GM06990 (cell line): Measurements from ENCODE around the gene ZCCHC24.

Experiments used
- DNase-seq: peaks from one replicate; pipeline ENCODE4 v3.0.0-alpha.2; 2011; ENCODE audit not compliant: insufficient read length; ENCODE audit errors: extremely low read depth
- H3K27me3 ChIP-seq: replicated peaks from 2 replicates; pipeline ENCODE4 v1.6.0; 2011; ENCODE audit warnings: low read length; ENCODE audit not compliant: control insufficient read depth, insufficient read depth
- H3K36me3 ChIP-seq: 2 replicates; pipeline ENCODE4 v1.5.1; 2011; ENCODE audit warnings: low read length; ENCODE audit not compliant: control insufficient read depth, insufficient read depth
- H3K4me3 ChIP-seq: replicated peaks from 2 replicates; pipeline ENCODE4 v1.5.1; 2011; ENCODE audit warnings: low read depth, mild to moderate bottlenecking, control low read depth, low read length
- TF ChIP-seq, protein P1 (sequence below): IDR thresholded peaks from 2 replicates; pipeline ENCODE4 v1.5.1; 2011; ENCODE audit warnings: low read length, control low read depth, mild to moderate bottlenecking, inconsistent platforms; ENCODE audit not compliant: insufficient read depth, poor library complexity, severe bottlenecking

ZCCHC24 gene

DNA sequence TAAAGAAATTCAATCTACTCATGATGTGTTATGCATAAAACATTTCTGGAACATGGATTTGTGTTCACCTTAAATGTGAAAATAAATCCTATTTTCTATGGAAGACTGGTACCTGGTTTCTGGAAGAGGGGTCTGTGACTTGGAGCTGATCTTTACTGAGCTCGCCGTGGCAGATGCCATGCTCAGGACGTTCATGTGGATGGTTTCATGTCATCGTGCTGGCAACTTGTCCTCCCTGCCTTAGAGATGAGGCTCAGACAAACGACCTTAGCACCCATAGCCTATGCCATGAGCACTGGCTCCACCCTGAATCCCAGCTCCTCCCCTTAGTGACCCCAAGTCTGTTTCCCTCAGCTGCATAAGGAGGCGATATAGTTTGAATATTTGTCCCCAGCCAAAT, 90.8 kb downstream of the ZCCHC24 start:
- DNase-seq, result no peak
- H3K36me3 ChIP-seq, result peaks cover 43% of the 10 kb centered on the region
- TF ChIP-seq, protein P1, sequence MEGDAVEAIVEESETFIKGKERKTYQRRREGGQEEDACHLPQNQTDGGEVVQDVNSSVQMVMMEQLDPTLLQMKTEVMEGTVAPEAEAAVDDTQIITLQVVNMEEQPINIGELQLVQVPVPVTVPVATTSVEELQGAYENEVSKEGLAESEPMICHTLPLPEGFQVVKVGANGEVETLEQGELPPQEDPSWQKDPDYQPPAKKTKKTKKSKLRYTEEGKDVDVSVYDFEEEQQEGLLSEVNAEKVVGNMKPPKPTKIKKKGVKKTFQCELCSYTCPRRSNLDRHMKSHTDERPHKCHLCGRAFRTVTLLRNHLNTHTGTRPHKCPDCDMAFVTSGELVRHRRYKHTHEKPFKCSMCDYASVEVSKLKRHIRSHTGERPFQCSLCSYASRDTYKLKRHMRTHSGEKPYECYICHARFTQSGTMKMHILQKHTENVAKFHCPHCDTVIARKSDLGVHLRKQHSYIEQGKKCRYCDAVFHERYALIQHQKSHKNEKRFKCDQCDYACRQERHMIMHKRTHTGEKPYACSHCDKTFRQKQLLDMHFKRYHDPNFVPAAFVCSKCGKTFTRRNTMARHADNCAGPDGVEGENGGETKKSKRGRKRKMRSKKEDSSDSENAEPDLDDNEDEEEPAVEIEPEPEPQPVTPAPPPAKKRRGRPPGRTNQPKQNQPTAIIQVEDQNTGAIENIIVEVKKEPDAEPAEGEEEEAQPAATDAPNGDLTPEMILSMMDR, result no peak
- no peaks in the 10 kb centered on the region for H3K27me3 ChIP-seq
- no peak overlapping the region for H3K4me3 ChIP-seq

DNA sequence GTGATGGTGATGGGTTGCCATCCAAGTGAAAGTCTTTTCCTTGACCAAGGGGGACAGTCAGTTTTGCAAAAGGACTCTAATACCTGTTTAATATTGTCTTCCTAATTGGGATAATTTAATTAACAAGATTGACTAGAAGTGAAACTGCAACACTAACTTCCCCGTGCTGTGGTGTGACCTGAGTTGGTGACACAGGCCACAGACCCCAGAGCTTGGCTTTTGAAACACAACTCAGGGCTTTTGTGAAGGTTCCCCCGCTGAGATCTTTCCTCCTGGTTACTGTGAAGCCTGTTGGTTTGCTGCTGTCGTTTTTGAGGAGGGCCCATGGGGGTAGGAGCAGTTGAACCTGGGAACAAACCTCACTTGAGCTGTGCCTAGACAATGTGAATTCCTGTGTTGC, 91.3 kb downstream of the ZCCHC24 start:
- Histone ChIP-seq H3K4me3 (no peak overlapping the region), H3K27me3 (no peaks in the 10 kb centered on the region), H3K36me3 (peaks cover 46% of the 10 kb centered on the region)
- TF ChIP-seq, protein P1, result no peak
- no peak for DNase-seq

DNA sequence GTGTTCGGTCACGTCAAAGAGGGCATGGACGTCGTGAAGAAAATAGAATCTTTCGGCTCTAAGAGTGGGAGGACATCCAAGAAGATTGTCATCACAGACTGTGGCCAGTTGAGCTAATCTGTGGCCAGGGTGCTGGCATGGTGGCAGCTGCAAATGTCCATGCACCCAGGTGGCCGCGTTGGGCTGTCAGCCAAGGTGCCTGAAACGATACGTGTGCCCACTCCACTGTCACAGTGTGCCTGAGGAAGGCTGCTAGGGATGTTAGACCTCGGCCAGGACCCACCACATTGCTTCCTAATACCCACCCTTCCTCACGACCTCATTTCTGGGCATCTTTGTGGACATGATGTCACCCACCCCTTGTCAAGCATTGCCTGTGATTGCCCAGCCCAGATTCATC, 91.7 kb downstream of the ZCCHC24 start:
- DNase-seq, result no peak
- Histone ChIP-seq H3K36me3 (peaks cover 49% of the 10 kb centered on the region), H3K4me3 (no peak overlapping the region), H3K27me3 (no peaks in the 10 kb centered on the region)
- TF ChIP-seq, protein P1, result no peak

DNA sequence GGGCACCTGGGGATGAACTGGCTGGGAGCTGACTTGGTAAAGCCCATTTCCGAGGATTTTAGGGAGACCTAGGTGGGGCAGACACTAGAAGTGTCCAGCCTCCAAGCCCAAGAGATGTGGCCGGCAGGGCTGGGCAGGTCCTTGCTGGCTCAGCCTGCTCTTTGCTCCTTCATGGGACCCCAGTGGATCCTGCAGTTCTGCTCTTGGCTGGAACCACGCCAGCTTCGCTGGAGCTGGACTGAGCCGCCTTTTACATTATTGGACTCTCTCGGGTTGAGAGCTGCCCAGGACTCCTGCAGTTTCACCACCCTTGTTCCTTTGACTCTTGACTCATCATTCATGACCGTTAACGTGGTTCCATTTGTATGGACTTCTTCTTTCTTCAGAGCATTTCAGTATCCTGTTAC, 92.4 kb downstream of the ZCCHC24 start:
- TF ChIP-seq, protein P1, result no peak
- H3K4me3 ChIP-seq, result no peak overlapping the region
- H3K36me3 ChIP-seq, result peaks cover 49% of the 10 kb centered on the region
- no peaks in the 10 kb centered on the region for H3K27me3 ChIP-seq
- DNase-seq, result no peak

DNA sequence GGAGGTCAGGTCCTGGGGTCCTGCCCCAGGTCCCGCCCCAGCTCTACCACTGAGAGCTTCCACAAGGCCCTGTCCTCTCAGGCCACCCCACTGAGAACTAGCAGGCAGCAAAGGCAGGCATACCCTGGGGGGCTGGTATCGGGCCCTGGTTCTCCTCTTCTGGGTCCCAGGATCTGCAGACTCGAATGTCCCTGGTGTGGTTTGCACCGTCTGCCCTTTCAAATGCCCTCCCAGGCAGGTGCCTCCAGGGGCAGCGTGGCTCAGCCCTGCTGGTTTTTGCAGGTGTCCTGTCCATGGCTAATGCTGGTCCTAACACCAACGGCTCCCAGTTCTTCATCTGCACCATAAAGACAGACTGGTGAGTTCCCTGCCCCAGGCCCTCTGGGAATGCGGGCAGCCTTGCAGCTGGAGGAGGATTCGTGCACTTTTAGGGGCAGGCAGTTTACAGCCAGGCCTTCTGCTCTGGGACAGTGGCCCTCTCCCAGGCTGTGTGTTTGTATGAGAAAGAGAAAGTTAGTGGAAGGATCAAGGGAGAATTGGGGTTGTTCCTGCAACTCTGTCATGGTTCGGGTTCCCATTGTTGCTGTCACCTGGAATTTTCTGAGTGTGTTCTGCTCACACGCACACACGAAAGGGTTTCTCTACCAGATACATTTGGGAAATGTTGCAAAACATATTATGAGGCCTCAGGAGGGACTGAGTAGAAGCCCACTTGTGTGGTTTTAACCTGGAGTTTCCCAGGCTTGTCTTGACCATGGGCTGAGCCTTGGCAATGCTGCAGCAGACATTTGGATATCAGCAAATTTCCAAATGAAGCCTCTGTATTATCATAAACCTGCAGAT, 93.2 kb downstream of the ZCCHC24 start:
- TF ChIP-seq, protein P1, result no peak
- Histone ChIP-seq H3K27me3 (no peaks in the 10 kb centered on the region), H3K36me3 (peaks cover 49% of the 10 kb centered on the region), H3K4me3 (no peak overlapping the region)
- DNase-seq, result no peak
